ENCODE measurements around the gene VAMP4.

GRCh38 chr1:171654942-171655745 is 86.7 kb downstream of the VAMP4 start:
- no peak for TF ChIP-seq POLR2A (IDR thresholded peaks at IDR 0.05)
- TF ChIP-seq, protein P1, sequence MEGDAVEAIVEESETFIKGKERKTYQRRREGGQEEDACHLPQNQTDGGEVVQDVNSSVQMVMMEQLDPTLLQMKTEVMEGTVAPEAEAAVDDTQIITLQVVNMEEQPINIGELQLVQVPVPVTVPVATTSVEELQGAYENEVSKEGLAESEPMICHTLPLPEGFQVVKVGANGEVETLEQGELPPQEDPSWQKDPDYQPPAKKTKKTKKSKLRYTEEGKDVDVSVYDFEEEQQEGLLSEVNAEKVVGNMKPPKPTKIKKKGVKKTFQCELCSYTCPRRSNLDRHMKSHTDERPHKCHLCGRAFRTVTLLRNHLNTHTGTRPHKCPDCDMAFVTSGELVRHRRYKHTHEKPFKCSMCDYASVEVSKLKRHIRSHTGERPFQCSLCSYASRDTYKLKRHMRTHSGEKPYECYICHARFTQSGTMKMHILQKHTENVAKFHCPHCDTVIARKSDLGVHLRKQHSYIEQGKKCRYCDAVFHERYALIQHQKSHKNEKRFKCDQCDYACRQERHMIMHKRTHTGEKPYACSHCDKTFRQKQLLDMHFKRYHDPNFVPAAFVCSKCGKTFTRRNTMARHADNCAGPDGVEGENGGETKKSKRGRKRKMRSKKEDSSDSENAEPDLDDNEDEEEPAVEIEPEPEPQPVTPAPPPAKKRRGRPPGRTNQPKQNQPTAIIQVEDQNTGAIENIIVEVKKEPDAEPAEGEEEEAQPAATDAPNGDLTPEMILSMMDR (IDR thresholded peaks at IDR 0.05): peak; percentile 49 to 84 (median 77)

Data from heart left ventricle (tissue), 13 donors.